OCI-M1 (cell line): Measurements from ENCODE around the gene ATOX1.

Source experiments
- DNase-seq: peaks from one replicate; lab custom pipeline; 2025; lab: John Stamatoyannopoulos, UW

ATOX1 gene

GRCh38 chr5:151770383-151771258 is 12.2 kb upstream of the ATOX1 start:
- DNase-seq, result peak; percentile 90

- no peak for DNase-seq
Observed at GRCh38 chr5:151766975-151767374, 8.5 kb upstream of the ATOX1 start.

DNA sequence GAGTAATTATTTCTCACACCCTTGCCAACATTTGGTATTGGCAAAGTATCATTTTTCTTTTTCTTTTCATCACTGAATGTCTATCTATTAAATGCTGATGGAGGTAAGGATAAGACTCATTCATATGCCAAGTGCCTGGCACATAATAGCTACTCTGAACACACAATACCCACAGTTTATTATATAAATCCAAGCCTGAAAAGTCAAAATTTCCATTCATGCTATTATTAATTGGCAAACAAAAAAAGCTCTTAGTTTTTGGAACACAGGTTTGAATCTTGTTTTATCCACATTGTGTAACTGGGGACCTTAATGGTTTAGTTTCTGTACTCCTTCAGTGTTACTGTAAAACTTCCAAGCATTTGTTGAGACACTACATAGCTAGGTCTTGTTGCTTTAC is 6.4 kb upstream of the ATOX1 start:
- no peak for DNase-seq

DNA sequence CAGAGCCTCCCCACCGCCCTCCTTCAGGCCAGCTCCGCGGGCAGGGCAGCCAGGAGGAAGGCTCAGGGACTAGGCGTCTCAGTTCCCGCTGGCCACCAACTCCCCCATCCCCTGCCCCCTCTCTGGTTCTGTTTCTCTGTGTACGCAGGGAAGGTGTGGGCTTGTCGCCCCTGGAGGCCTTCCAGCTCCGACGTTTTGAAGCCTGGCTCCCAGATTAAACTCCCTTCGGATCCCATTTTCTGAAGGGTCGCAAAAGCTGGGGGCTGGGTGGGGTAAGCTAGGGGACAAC is 346 bp downstream of the ATOX1 start:
- peak; percentile 68 for DNase-seq

- DNase-seq, result peak; percentile 66
Observed at GRCh38 chr5:151757233-151758140, 944 bp downstream of the ATOX1 start.

DNA sequence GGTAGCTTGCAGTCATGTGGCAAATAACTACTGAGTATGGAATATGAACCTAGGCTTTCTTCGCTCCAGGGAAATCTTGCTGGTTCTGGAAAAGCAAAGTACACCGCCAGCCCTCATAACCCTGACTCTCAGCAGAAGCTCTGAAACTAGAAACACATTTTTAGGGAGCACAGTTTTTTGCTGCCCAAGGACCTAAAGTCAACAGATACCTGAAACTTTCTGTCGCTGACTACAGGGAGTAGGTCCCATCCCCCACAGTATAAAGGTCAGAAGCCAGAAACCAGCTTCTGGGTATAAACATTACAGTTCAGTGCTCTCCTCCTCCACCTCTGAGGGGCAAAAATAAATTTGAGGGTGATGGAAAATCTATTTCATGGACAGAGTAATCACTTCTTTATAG is 3.0 kb downstream of the ATOX1 start:
- DNase-seq, result no peak

DNA sequence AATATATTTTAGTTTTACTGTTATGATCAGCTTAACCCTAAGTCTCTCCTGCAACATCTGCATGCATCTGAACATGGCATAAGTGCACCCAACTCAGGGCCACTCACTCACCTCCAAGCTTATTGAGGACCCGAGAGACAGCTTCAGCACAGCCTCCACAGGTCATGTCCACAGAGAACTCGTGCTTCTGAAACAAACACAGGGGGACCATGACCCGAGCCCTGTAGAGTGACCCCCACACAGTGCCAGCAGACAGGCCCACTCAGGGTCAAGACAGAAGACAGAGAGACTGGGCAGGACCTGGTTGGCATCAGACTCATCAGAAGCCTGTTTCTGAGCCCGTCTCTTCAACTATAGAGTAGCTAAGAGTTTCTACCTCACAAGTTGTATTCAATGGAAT is 6.8 kb downstream of the ATOX1 start:
- DNase-seq, result no peak

DNA sequence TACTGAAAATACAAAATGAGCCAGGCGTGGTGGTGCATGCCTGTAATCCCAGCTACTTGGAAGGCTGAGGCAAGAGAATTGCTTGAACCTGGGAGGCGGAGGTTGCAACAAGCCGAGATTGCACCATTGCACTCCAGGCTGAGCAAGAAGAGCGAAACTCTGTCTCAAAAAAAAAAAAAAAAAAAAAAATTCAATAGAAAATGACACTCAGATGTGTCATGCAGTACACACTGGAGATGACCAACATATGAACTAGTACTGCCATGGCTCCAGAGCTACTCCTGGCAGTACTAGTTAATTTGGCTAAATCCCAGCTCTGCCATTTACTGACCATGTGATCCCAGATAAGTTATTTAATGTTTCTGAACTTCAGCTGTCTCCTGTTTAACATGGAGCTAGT is 7.3 kb downstream of the ATOX1 start:
- DNase-seq, result no peak

- peak; percentile 41 for DNase-seq
Observed at GRCh38 chr5:151750121-151750520, 8.3 kb downstream of the ATOX1 start.

DNA sequence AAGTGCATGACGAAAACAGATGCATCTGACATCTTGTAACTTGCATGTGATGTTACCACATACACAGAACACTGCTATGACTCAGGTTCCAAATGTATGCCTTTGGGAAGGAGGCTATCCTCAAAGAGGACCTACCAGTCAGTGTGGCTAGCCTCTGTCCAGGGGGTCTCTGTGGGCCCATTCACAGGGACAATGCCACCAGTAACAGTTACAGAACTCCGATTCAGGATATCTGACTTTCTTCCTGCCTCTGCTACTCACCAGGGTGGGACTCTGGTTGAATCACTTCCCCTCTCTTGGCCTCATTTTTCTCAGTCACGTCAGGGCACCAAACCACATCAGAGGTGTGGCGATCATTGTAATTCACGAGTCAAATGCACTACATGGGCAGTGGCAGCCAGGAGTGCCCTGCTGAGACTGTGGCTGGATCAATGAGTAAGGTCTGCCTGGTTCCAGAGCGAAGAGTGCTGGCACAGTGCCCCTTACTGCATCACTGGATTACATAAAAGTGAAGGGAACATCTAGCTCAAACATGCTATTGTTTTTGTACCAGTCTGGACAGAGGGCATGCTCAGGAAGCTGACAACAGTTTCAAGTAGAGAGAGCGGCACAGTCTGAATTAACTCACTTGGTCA is 13.2 kb downstream of the ATOX1 start:
- no peak for DNase-seq

DNA sequence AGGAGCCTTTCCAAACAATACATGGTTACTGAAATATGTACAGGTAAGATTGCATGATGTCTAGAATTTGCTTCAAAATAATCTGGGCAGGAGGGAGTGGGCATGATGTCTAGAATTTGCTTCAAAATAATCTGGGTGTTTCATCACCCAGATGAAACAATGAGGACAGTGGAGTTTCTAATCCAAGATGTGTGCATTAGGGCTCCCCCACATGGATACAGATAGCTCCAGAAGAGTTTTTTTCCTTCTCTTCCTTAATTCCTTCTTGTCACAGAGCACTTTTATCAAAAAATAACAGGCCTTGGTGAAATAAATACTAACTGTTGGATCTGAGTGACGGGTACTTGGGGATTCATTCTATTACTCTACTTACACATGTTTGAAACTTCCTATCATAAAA is 14.9 kb downstream of the ATOX1 start:
- DNase-seq, result no peak

DNA sequence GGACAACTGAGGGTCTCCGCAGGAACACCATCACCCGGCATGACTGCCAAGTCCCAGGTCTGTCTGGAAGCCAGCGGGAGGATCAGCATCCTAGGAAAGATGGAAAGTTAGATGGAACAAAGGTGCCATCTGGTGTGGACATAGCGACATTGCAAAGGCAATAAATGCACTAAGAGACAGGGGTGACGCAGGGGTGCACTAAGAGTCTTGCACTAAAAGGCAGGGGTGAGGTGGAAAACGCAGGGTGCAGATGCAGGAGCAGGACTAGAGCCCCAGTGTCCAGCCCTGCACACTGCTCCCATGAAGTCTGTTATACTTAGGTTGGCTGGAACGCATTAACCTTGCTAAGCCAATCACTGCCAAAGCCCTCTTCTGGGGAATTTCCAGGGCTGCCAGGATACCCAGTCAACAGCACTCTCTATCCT is 15.5 kb downstream of the ATOX1 start:
- DNase-seq, result peak; percentile 8

DNA sequence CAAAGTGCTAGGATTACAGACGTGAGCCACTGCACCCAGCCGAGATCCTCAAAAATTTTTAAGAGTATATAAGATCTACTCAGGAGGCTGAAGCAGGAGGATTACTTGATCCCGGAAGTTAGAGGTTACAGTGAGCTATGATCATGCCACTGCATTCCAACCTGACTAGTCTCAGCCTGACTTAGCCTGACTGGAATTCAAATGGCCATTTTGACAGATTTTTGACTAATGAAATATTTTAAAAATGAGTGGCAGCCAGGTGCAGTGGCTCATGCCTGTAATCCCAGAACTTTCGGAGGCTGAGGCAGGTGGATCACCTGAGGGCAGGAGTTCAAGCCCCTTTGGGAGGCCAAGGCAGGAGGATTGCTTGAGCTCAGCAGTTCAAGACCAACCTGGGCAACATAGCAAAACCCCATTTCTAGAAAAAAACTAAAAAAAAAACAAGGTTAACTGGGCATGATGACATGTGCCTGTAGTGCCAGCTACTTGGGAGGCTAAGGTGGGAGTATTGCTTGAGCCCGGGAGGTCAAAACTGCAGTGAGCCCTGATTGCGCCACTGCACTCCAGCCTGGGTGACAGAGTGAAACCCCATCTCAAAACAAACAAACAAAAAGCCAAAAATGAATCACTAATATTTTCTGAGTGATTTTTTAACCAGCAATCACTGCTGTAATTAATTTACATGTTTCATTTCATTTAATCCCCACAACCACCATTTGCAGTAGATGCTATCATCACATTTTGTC is 16.6 kb downstream of the ATOX1 start:
- DNase-seq, result no peak

DNA sequence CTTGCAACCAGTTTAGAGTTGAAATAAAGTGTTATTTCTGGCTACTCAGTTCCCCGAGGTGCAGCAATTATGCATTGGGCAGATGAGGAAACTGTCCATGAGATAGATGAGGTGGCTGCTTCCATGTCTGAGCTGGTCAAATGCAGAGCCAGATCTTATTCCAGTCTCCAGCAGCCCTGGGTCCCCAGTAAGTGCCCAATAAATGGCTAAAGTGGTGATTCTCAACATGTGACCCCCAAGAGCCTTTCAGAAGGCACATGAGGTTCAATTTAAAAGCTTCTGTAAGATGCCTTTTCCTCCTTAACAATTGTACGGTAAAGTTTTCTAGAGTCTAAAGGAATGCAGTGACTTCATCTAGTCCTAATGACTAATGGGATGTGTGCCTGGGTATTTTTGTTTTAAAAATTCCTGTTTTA is 17.5 kb downstream of the ATOX1 start:
- no peak for DNase-seq

GRCh38 chr5:151740336-151740942 is 18.0 kb downstream of the ATOX1 start:
- DNase-seq, result peak; percentile 76

DNA sequence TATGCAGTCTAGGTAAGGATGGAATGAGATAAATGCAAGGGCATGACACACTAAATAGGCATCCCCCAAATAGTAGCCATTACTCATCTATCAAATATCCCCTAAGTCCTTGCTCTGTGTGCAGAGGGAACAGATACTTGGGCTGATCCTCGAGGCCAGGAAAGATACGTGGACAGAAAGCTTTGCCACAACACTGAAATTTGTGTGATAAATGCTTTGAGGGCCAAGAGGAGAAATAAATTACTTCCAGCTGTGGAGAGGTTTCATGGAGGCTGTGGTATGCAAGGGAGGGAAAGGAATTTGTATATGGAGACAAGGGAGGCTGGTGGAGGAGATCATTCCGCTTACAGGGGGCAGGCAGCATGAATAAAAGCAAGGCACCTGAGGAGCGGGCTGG is 18.5 kb downstream of the ATOX1 start:
- DNase-seq, result no peak

- DNase-seq, result no peak
Observed at GRCh38 chr5:151739395-151739794, 19.0 kb downstream of the ATOX1 start.

GRCh38 chr5:151738125-151738848 is 20.1 kb downstream of the ATOX1 start:
- no peak for DNase-seq

- DNase-seq, result no peak
Observed at GRCh38 chr5:151737431-151737830, 21.0 kb downstream of the ATOX1 start.

DNA sequence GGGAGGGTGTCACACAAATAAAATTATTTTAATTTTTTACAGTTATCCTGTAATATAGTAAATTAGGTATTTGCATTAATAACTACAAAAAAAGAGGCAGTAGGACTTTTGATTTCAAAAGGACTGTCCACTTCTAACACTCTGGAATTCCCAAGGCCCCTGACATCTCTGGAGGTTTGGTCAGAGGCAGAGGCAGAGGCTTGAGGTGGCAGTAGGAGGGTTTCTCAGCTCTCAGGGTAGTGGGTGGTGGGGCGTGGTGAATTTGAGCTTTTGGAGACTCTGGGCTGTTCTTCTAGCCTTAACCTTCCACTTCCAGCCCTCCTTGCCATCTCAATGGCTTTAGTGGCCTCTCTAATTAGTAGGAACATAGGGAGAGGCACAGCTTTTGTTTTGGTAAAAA is 22.8 kb downstream of the ATOX1 start:
- DNase-seq, result no peak

GRCh38 chr5:151734064-151734408 is 24.4 kb downstream of the ATOX1 start:
- no peak for DNase-seq
